ENCODE data around the gene LY86. TPM values are rescaled to one million over a fixed set of nuclear protein-coding genes. Genes with fewer than 3 reads are reported as not detected.

Gene LY86
- total RNA-seq, 1 experiment from 2014 or later, result not detected

DNA sequence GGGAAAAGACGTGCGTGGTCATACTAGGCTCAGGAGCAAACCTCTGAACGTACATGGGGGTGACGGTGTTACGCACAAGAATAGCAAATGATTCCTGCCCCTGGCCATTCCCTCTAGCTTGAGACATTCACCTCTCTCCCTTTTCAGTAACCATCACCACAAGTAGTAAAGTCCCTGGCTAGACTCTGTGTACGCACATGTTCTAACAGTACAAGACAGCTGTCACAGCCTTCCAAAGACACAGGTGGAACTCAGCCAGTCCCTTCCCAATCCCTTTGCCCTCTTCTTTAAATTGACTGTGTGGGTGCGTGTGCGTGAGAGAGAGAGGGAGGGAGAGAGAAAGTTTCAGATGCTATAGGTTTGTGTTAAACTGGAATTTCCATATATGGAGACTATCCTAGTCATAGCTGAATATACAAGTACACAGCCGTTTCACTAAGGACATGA is 67.3 kb downstream of the LY86 start:
- no peak for DNase-seq
- Mint-ChIP-seq H3K9me3 (ENCODE audit: low read depth, unreplicated experiment) (no peaks in the 10 kb centered on the region), H3K4me3 (ENCODE audit: low read depth, unreplicated experiment) (no peak overlapping the region), H3K4me1 (ENCODE audit: low read depth, unreplicated experiment) (no peaks in the 10 kb centered on the region), H3K36me3 (ENCODE audit: insufficient read depth, unreplicated experiment) (no peaks in the 10 kb centered on the region), H3K27ac (ENCODE audit: unreplicated experiment) (no peak overlapping the region), H3K27me3 (ENCODE audit: unreplicated experiment) (peaks cover 30% of the 10 kb centered on the region)
- BruUV-seq (replicated peaks), result no TSS peak
- intact Hi-C loops (cut with micrococcal nuclease; ENCODE audit: unreplicated experiment), result no loop called here
- TF ChIP-seq, protein P1, sequence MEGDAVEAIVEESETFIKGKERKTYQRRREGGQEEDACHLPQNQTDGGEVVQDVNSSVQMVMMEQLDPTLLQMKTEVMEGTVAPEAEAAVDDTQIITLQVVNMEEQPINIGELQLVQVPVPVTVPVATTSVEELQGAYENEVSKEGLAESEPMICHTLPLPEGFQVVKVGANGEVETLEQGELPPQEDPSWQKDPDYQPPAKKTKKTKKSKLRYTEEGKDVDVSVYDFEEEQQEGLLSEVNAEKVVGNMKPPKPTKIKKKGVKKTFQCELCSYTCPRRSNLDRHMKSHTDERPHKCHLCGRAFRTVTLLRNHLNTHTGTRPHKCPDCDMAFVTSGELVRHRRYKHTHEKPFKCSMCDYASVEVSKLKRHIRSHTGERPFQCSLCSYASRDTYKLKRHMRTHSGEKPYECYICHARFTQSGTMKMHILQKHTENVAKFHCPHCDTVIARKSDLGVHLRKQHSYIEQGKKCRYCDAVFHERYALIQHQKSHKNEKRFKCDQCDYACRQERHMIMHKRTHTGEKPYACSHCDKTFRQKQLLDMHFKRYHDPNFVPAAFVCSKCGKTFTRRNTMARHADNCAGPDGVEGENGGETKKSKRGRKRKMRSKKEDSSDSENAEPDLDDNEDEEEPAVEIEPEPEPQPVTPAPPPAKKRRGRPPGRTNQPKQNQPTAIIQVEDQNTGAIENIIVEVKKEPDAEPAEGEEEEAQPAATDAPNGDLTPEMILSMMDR (IDR thresholded peaks at IDR 0.05; ENCODE audit: unreplicated experiment), result no peak
- CTCF ChIA-PET, result no interaction called here

DNA sequence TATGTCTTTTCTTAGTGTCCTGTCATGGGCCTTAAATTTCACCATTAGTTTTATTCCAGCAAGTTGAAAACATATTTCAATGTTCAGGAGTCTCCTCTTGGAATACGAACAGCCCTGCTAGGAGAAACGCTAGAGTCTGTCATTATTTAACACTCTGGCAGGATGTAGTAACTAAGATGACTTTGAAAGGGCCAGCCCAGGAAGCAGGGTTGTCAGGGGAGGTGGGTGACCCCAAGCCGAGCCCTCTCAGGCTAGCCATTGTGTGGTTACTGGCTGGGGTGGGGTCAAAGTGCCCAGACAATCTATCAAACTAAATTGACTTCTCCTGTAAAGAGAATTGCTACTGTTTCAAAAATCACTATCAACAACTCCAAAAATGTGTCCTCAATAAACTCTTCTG is 67.8 kb downstream of the LY86 start:
- Mint-ChIP-seq H3K27me3 (ENCODE audit: unreplicated experiment) (peaks cover 35% of the 10 kb centered on the region), H3K9me3 (ENCODE audit: low read depth, unreplicated experiment) (no peaks in the 10 kb centered on the region), H3K4me1 (ENCODE audit: low read depth, unreplicated experiment) (no peaks in the 10 kb centered on the region), H3K4me3 (ENCODE audit: low read depth, unreplicated experiment) (no peak overlapping the region), H3K27ac (ENCODE audit: unreplicated experiment) (no peak overlapping the region), H3K36me3 (ENCODE audit: insufficient read depth, unreplicated experiment) (no peaks in the 10 kb centered on the region)
- DNase-seq, result no peak
- intact Hi-C loops (cut with micrococcal nuclease; ENCODE audit: unreplicated experiment), result no loop called here
- CTCF ChIA-PET, result interaction anchor here (0.6 kb wide), 1 partner anchor 1075 kb away, joined by 3 read pairs; no protein-coding TSS in a partner anchor
- TF ChIP-seq, protein P1 (IDR thresholded peaks at IDR 0.05; ENCODE audit: unreplicated experiment), result no peak
- BruUV-seq (replicated peaks), result no TSS peak

DNA sequence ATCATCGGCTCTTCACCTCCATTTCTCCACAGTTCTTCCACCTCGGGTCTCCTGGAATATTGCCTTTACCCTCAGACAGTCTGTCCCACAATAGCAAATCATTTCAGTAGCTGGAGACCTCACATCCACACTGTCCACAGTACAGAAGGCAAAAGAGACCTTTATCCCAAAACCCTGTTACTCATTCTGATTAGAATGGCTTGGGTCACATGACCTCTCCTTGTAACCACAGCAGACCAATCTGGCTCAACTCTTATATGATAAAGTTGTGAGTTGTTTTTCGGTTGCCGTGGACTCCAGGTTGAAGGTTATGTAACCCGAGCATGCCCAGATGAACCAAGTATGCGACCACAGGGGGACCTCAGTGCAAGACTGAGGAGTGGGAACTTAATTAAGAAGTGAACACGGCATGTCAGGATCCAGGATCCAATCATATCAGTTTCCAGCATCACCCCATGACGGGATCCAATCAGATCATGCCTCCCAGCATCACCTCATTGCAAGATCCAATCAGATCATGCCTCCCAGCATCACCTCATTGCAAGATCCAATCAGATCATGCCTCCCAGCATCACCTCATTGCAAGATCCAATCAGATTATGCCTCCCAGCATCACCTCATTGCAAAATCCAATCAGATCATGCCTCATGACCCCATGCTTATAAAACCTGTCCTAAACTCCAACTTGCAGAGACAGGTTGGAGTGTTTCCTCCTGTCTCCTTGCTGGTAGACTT is 68.7 kb downstream of the LY86 start:
- CTCF ChIA-PET, result interaction anchor here (0.6 kb wide), 1 partner anchor 1074 kb away, joined by 3 read pairs; no protein-coding TSS in a partner anchor
- TF ChIP-seq, protein P1 (IDR thresholded peaks at IDR 0.05; ENCODE audit: unreplicated experiment), result no peak
- intact Hi-C loops (cut with micrococcal nuclease; ENCODE audit: unreplicated experiment), result no loop called here
- no TSS peak for BruUV-seq (replicated peaks)
- Mint-ChIP-seq H3K9me3 (ENCODE audit: low read depth, unreplicated experiment) (no peaks in the 10 kb centered on the region), H3K27me3 (ENCODE audit: unreplicated experiment) (peaks cover 34% of the 10 kb centered on the region), H3K4me1 (ENCODE audit: low read depth, unreplicated experiment) (peaks cover 3% of the 10 kb centered on the region), H3K27ac (ENCODE audit: unreplicated experiment) (no peak overlapping the region), H3K4me3 (ENCODE audit: low read depth, unreplicated experiment) (no peak overlapping the region), H3K36me3 (ENCODE audit: insufficient read depth, unreplicated experiment) (no peaks in the 10 kb centered on the region)
- DNase-seq, result no peak

DNA sequence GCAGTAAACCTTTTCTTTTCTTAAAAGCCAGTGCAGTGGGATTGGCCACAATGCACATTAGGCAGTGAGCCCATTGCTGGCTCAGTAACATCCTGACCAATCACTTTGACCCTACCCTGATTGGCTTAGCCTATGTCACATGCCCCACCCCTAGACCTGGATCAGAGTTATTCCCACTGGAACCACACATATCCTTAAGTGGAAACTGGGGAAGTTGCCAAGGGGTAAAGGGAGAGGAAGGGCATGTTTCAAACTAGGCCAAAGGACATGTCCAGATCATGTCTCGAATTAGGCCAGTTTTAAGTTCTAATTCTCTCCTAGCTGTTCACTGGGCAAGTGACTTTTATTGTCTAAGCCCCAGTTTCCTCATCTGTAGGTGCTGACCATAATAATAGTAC is 69.3 kb downstream of the LY86 start:
- no peak overlapping the region for H3K27ac Mint-ChIP-seq (ENCODE audit: unreplicated experiment)
- H3K4me3 Mint-ChIP-seq (ENCODE audit: low read depth, unreplicated experiment), result no peak overlapping the region
- no peaks in the 10 kb centered on the region for H3K9me3 Mint-ChIP-seq (ENCODE audit: low read depth, unreplicated experiment)
- no peak for DNase-seq
- CTCF ChIA-PET, result no interaction called here
- intact Hi-C loops (cut with micrococcal nuclease; ENCODE audit: unreplicated experiment), result no loop called here
- peaks cover 8% of the 10 kb centered on the region for H3K4me1 Mint-ChIP-seq (ENCODE audit: low read depth, unreplicated experiment)
- TF ChIP-seq, protein P1 (IDR thresholded peaks at IDR 0.05; ENCODE audit: unreplicated experiment), result no peak
- H3K27me3 Mint-ChIP-seq (ENCODE audit: unreplicated experiment), result peaks cover 28% of the 10 kb centered on the region
- no peaks in the 10 kb centered on the region for H3K36me3 Mint-ChIP-seq (ENCODE audit: insufficient read depth, unreplicated experiment)
- no TSS peak for BruUV-seq (replicated peaks)

Data from Calu3 (cell line).